ENCODE data around the gene ABCG8. TPM values are rescaled to one million over a fixed set of nuclear protein-coding genes. Genes with fewer than 3 reads are reported as not detected.

ABCG8 gene
- total and polyA plus RNA-seq, 8 donors: 1.1 to 8.9 (median 6.7) TPM; not detected in 5

DNA sequence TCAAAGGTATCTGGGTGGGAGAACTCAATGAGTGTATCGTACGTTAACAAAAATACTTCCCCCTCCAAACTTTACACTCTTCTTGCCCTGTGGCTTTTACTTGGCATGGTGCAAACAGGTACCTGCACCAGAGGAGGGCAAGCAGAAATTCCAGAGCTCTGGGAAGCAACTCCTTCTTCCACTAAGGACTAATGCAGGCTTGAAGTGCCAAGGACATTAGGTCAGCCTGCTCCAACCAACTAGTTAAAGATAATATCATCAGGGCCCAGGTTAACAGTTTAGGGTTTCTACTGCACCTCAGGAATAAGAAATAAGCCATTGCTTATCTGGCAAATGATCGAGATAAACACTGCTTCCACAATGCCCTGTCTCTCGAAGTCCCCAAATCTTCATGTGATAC is 86.7 kb downstream of the ABCG8 start:
- Histone ChIP-seq H3K36me3 (peaks cover 11 to 74% (median 62%) of the 10 kb centered on the region in 4 donors), H3K4me1 (no peaks in the 10 kb centered on the region), H3K9me3 (no peaks in the 10 kb centered on the region), H3K27ac (no peak overlapping the region), H3K4me3 (no peak overlapping the region), H3K27me3 (no peaks in the 10 kb centered on the region)
- no peak for DNase-seq
- TF ChIP-seq POLR2AphosphoS5 (IDR thresholded peaks at IDR 0.05) (no peak), CTCF (IDR thresholded peaks at IDR 0.05) (no peak), EP300 (IDR thresholded peaks at IDR 0.05) (no peak), POLR2A (IDR thresholded peaks at IDR 0.05) (no peak)
- 77 to 90% (median 86%) methylated on average over 4 of the region's 4 CpGs for WGBS, 5 donors
- intact Hi-C loops (cut with DNase I; ENCODE audit: low total_unique reads): no loop called here

- Histone ChIP-seq H3K36me3 (peaks cover 13 to 77% (median 57%) of the 10 kb centered on the region in 4 donors), H3K27ac (no peak overlapping the region), H3K4me3 (no peak overlapping the region), H3K9me3 (no peaks in the 10 kb centered on the region), H3K4me1 (no peaks in the 10 kb centered on the region), H3K27me3 (no peaks in the 10 kb centered on the region)
- 72 to 83% (median 73%) methylated on average over 4 of the region's 4 CpGs for WGBS, 5 donors
- no peak for TF ChIP-seq POLR2A (IDR thresholded peaks at IDR 0.05)
- TF ChIP-seq CTCF (IDR thresholded peaks at IDR 0.05): no peak
- TF ChIP-seq POLR2AphosphoS5 (IDR thresholded peaks at IDR 0.05): no peak
- no peak for TF ChIP-seq EP300 (IDR thresholded peaks at IDR 0.05)
- intact Hi-C loops (cut with DNase I; ENCODE audit: low total_unique reads): no loop called here
- DNase-seq: no peak
Observed at GRCh38 chr2:43927442-43927841, 88.7 kb downstream of the ABCG8 start.

DNA sequence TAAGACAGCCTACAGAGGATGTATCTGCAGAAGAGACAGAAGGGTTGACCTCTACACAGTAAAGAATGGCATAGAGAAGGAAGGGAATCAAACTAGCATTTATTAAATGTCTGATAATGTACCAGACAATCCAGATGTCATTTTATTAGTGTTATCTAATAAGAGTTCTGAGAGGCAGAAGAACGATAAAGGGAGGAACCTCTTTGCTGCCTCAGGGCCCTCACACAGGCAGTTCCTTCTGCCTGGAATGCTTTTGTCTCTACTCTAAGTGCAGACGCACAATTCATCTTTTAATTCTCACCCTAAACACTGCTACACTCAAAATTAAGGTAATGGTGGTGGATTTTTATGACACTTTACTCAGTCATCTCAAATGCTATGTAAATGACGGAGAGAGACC is 92.5 kb downstream of the ABCG8 start:
- TF ChIP-seq POLR2AphosphoS5 (IDR thresholded peaks at IDR 0.05): no peak
- TF ChIP-seq POLR2A (IDR thresholded peaks at IDR 0.05): no peak
- TF ChIP-seq CTCF (IDR thresholded peaks at IDR 0.05): no peak
- TF ChIP-seq EP300 (IDR thresholded peaks at IDR 0.05): no peak
- intact Hi-C loops (cut with DNase I; ENCODE audit: low total_unique reads): no loop called here
- Histone ChIP-seq H3K27ac (no peak overlapping the region), H3K27me3 (no peaks in the 10 kb centered on the region), H3K36me3 (peaks cover 13 to 69% (median 49%) of the 10 kb centered on the region in 4 donors), H3K4me1 (no peaks in the 10 kb centered on the region), H3K9me3 (no peaks in the 10 kb centered on the region), H3K4me3 (no peak overlapping the region)
- 95 to 97% (median 97%) methylated on average over 3 of the region's 3 CpGs for WGBS, 5 donors
- DNase-seq: no peak

Small RNA genes lying within 50 kb of the gene (small RNA-seq; reads per million reads assigned to genes)
- 0 reads per million in 4 donors for gene RN7SL455P
- gene RNU6-1048P: 0 reads per million in 4 donors

Other genes with a start within 250 kb of the ABCG8 start
- 100 to 1,000 TPM in 1 of 5 donors, 10 to 100 TPM in 4; 30.4 to 109 (median 39.3) TPM for gene THADA, start 242.9 kb upstream of the ABCG8 start, total RNA-seq
- gene THADA, start 242.9 kb upstream of the ABCG8 start, polyA plus RNA-seq: 10 to 100 TPM in 1 of 3 donors, 1 to 10 TPM in 2; 8.0 to 12.7 (median 9.0) TPM
- gene PLEKHH2, start 201.7 kb upstream of the ABCG8 start, total RNA-seq: 100 to 1,000 TPM in 1 of 5 donors, 10 to 100 TPM in 3, 1 to 10 TPM in 1; 8.5 to 130 (median 55.8) TPM
- gene PLEKHH2, start 201.7 kb upstream of the ABCG8 start, polyA plus RNA-seq: 1 to 10 TPM; 1.8 to 5.2 (median 2.6) TPM
- 1 to 10 TPM in 1 of 5 donors, not detected in 4; 1.3 TPM for gene C1GALT1C1L, start 162.5 kb upstream of the ABCG8 start, total RNA-seq
- gene C1GALT1C1L, start 162.5 kb upstream of the ABCG8 start, polyA plus RNA-seq: under 1 TPM in 1 of 3 donors, not detected in 2; 0.63 TPM
- 10 to 100 TPM in 4 of 5 donors, 1 to 10 TPM in 1; 3.5 to 43.1 (median 30.3) TPM for gene DYNC2LI1, start 64.9 kb upstream of the ABCG8 start, total RNA-seq
- 10 to 100 TPM; 15.8 to 22.9 (median 17.8) TPM for gene DYNC2LI1, start 64.9 kb upstream of the ABCG8 start, polyA plus RNA-seq
- gene ABCG5, start 132 bp upstream of the ABCG8 start, total RNA-seq: under 1 TPM in 1 of 5 donors, not detected in 4; 0.92 TPM
- gene ABCG5, start 132 bp upstream of the ABCG8 start, polyA plus RNA-seq: not detected
- gene LRPPRC, start 157.0 kb downstream of the ABCG8 start, total RNA-seq: 100 to 1,000 TPM in 1 of 5 donors, 10 to 100 TPM in 4; 18.1 to 124 (median 67.9) TPM
- 10 to 100 TPM; 12.6 to 26.7 (median 21.5) TPM for gene LRPPRC, start 157.0 kb downstream of the ABCG8 start, polyA plus RNA-seq

Measured in stomach (tissue), 9 donors.